H1 (cell line): ENCODE data around the gene ALDH1A2. TPM values are rescaled to one million over a fixed set of nuclear protein-coding genes. Genes with fewer than 3 reads are reported as not detected.

Source experiments
- BRCA1 ChIP-seq: IDR thresholded peaks from 2 replicates; pipeline ENCODE4 v1.6.1; 2012; ENCODE audit warnings: low read depth, low read length, improper control_type of control experiment
- CHD1 ChIP-seq: IDR thresholded peaks from 2 replicates; pipeline ENCODE4 v1.6.1; 2012; ENCODE audit warnings: low read depth, low read length, improper control_type of control experiment
- CHD2 ChIP-seq: IDR thresholded peaks from 2 replicates; pipeline ENCODE4 v1.6.1; 2012; ENCODE audit warnings: low read length, improper control_type of control experiment
- CTCF ChIP-seq, 3 experiments: IDR thresholded peaks; 1 replicate in 2 of 3; 2 replicates in 1 of 3; pipeline versions ENCODE4 v1.5.1 to v1.6.1; 2011; ENCODE audit warnings: low read length in 3 of 3, mild to moderate bottlenecking in 3 of 3, inconsistent platforms in 2 of 3, low read depth in 1 of 3, moderate library complexity in 1 of 3; ENCODE audit not compliant: insufficient read depth in 1 of 3; ENCODE audit errors: control extremely low read depth in 1 of 3
- KDM5A ChIP-seq: fragments of 200-600 bp; IDR thresholded peaks from 2 replicates; pipeline ENCODE4 v1.7.1; 2012; ENCODE audit warnings: mild to moderate bottlenecking, low read length, inconsistent platforms, mixed read lengths
- NANOG ChIP-seq: IDR thresholded peaks from 2 replicates; pipeline ENCODE4 v1.6.1; 2011; ENCODE audit warnings: low read length, low read depth, mild to moderate bottlenecking, inconsistent platforms; ENCODE audit not compliant: insufficient read depth, poor library complexity, severe bottlenecking
- SRF ChIP-seq: IDR thresholded peaks from 2 replicates; pipeline ENCODE4 v1.6.1; 2011; ENCODE audit warnings: mild to moderate bottlenecking, low read depth, low read length, moderate library complexity
- polyA plus RNA-seq, 7 experiments: library from polyadenylated mRNA; depleted of rRNA in 3 of 7; stranded (reverse) in 5 of 7; unstranded in 2 of 7; fragments of >200 nt in 5 of 7; fragments of 200-250 nt in 2 of 7; gene quantifications; 1 replicate in 5 of 7; 2 replicates in 1 of 7; 4 replicates in 1 of 7; pipeline versions ENCODE4 v1.2.1 to v1.2.3, GENCODE V29; 2011 to 2013; ENCODE audit warnings: missing spikeins in 2 of 7, mixed read lengths in 2 of 7
- total RNA-seq: library from RNA; stranded (reverse); fragmentation: NEBNext Ultra II Directional; extraction: Animal tissue kit (Norgen Biotek cat#: 25700); gene quantifications from 2 replicates; pipeline ENCODE4 v1.2.1, GENCODE V29; 2021
- TF ChIP-seq, protein P1 (sequence below): IDR thresholded peaks from 2 replicates; pipeline ENCODE4 v1.6.1; 2012; ENCODE audit warnings: inconsistent platforms

The ALDH1A2 gene
- total and polyA plus RNA-seq, 2 of the 8 experiments (the other 6 are each of a cell fraction or from before 2014, with no cell fraction given) = 0.06 to 0.24 TPM

DNA sequence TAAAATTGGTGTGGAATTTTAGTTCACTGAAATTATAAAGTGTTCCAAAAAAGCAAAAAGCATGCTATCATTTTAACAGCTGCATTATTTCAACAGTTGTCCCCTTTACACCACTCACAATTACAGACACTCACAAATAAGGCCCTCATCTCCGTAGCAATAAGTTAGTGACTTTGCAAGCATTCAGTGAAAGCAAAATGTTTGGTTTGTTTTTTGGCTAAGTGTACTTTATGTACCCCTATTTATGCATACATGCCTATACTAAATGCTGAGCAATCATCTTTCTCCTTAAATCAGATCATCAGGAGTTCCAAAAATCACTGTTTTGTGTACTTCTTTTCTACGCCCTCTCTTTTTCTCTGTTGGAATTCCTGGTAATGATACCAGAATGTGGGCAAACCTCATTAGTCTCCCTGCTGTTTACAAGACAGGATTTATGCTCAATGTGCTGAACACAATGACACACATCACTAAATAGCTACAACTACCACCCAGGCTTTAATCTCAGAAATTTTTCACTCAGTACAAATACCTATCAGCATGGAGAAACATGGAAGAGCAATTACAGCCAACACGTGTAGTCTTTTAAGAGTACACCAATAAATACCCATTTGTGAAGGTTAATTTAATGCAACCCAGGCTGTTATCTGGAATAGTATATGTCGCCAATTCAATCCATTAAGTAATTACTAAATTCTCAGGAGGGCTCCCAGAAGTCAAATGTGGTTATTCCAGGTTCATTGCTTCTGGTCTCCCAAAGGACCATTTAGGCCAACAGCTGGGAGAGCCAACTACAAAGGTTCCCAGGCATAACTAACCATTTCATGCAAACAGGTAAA is 12.0 kb downstream of the ALDH1A2 start (continued):
- TF ChIP-seq, protein P1, sequence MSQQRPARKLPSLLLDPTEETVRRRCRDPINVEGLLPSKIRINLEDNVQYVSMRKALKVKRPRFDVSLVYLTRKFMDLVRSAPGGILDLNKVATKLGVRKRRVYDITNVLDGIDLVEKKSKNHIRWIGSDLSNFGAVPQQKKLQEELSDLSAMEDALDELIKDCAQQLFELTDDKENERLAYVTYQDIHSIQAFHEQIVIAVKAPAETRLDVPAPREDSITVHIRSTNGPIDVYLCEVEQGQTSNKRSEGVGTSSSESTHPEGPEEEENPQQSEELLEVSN = no peak
- TF ChIP-seq CTCF (IDR thresholded peaks at IDR 0.05; ENCODE audit: control extremely low read depth in 1 of 3, insufficient read depth in 1 of 3, low read depth in 1 of 3, low read length in 3 of 3) (no peak), NANOG (no peak), BRCA1 (no peak), CHD2 (no peak), KDM5A (no peak), SRF (no peak), CHD1 (no peak)
